Activated naive CD8-positive, alpha-beta T cell treated with anti-CD3 and anti-CD28 coated beads for 36 hours (primary cell): ENCODE measurements around the gene CHTOP. TPM values are rescaled to one million over a fixed set of nuclear protein-coding genes. Genes with fewer than 3 reads are reported as not detected.
"Not testable (repeated sequence)": the region's sequence is repeated elsewhere in the genome, so short reads cannot be mapped to it uniquely, and the experiment has no call there.

Experiments used
- DNase-seq: peaks from one replicate; pipeline ENCODE4 v3.0.0; 2021
- H3K27ac Mint-ChIP-seq: one replicate; pipeline ENCODE4 v1.8.0; 2022; ENCODE audit warnings: mild to moderate bottlenecking, moderate library complexity, mixed read lengths
- H3K27me3 Mint-ChIP-seq: one replicate; pipeline ENCODE4 v1.8.0; 2022; ENCODE audit warnings: mild to moderate bottlenecking, mixed read lengths
- H3K36me3 Mint-ChIP-seq: one replicate; pipeline ENCODE4 v1.8.0; 2021; ENCODE audit warnings: mild to moderate bottlenecking, mixed read lengths
- H3K4me1 Mint-ChIP-seq: one replicate; pipeline ENCODE4 v1.8.0; 2021; ENCODE audit warnings: mixed read lengths
- H3K4me3 Mint-ChIP-seq: one replicate; pipeline ENCODE4 v1.8.0; 2022; ENCODE audit warnings: mild to moderate bottlenecking, moderate library complexity, mixed read lengths
- H3K9me3 Mint-ChIP-seq: one replicate; pipeline ENCODE4 v1.8.0; 2022; ENCODE audit warnings: mixed read lengths
- total RNA-seq, 2 experiments: library from RNA; stranded (reverse); gene quantifications; one replicate each; pipeline ENCODE4 v1.2.3, GENCODE V29; 2021

The CHTOP gene
- total RNA-seq, 2 experiments from 2014 or later: 94.3 to 98.1 TPM

GRCh38 chr1:153655333-153655732 is 21.5 kb downstream of the CHTOP start:
- Mint-ChIP-seq H3K27me3 (no peaks in the 10 kb centered on the region), H3K4me3 (no peak overlapping the region), H3K27ac (no peak overlapping the region), H3K4me1 (peaks cover 13% of the 10 kb centered on the region), H3K36me3 (no peaks in the 10 kb centered on the region), H3K9me3 (no peaks in the 10 kb centered on the region)
- DNase-seq: no peak

GRCh38 chr1:153658400-153659174 is 24.7 kb downstream of the CHTOP start, which contains the start of gene SNAPIN:
Gene SNAPIN (plus strand): TSS chr1:153658703. CDS start chr1:153658744, 41 bp downstream.
- H3K27ac Mint-ChIP-seq: peak within 1 kb of the TSS; percentile 89
- peak; percentile 95 for DNase-seq
- H3K36me3 Mint-ChIP-seq: peaks cover 10% of the 10 kb centered on the region
- H3K27me3 Mint-ChIP-seq: no peaks in the 10 kb centered on the region
- peaks cover 18% of the 10 kb centered on the region for H3K4me1 Mint-ChIP-seq
- no peaks in the 10 kb centered on the region for H3K9me3 Mint-ChIP-seq
- peak within 1 kb of the TSS; percentile 98 for H3K4me3 Mint-ChIP-seq

DNA sequence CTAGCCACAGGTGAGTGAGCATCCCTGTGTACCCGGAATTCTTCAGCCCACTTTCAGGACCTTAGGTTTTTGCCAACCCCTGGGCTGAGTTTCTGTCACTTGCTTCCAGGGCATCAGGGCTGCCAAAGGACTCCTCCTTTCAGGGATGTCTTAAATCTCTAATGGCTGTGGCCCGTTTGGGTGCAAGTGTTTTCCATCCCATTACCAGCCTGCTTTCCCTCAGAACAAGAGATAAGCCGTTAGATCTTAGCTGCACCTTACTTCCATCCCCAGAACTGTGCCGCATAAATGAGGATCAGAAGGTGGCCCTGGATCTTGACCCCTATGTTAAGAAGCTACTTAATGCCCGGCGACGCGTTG is 25.3 kb downstream of the CHTOP start:
- H3K9me3 Mint-ChIP-seq: no peaks in the 10 kb centered on the region
- H3K27ac Mint-ChIP-seq: peak overlapping the region; percentile 89
- peaks cover 18% of the 10 kb centered on the region for H3K4me1 Mint-ChIP-seq
- no peaks in the 10 kb centered on the region for H3K27me3 Mint-ChIP-seq
- peaks cover 14% of the 10 kb centered on the region for H3K36me3 Mint-ChIP-seq
- peak overlapping the region; percentile 98 for H3K4me3 Mint-ChIP-seq
- DNase-seq: no peak

- DNase-seq: no peak
- Mint-ChIP-seq H3K4me1 (peaks cover 19% of the 10 kb centered on the region), H3K4me3 (peak overlapping the region; percentile 98), H3K27ac (peak overlapping the region; percentile 89), H3K9me3 (no peaks in the 10 kb centered on the region), H3K27me3 (no peaks in the 10 kb centered on the region), H3K36me3 (peaks cover 17% of the 10 kb centered on the region)
Measured at GRCh38 chr1:153659656-153660055, 25.8 kb downstream of the CHTOP start.

DNA sequence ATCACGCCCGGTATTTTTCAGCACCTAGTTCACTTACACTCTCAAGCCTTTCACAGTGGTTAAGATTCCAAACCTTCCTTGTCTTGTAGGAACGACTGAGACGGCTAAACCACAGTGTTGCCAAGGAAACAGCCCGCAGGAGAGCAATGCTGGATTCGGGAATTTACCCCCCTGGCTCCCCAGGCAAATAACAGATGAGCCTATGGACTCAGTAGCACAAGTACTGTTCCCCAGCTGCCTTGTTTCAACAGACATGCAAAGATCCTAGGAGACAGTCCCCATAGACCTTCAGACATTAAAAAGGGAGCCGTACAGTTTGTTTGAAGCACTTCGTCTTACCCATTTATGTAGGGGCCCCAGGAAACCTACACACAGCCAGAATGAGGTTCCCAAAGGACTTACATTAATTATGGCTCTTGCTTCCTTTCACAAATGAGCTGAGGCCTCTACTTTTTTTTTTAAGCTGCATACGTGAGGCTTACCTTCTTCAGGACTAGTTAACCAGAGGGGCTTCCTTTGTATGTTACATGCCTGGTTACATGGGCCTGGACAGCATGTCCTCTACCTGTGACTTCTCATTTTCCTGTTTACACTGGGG is 27.3 kb downstream of the CHTOP start:
- Mint-ChIP-seq H3K27ac (peak overlapping the region; percentile 66), H3K4me3 (no peak overlapping the region), H3K4me1 (peaks cover 21% of the 10 kb centered on the region), H3K9me3 (no peaks in the 10 kb centered on the region), H3K27me3 (no peaks in the 10 kb centered on the region), H3K36me3 (peaks cover 29% of the 10 kb centered on the region)
- DNase-seq: no peak

DNA sequence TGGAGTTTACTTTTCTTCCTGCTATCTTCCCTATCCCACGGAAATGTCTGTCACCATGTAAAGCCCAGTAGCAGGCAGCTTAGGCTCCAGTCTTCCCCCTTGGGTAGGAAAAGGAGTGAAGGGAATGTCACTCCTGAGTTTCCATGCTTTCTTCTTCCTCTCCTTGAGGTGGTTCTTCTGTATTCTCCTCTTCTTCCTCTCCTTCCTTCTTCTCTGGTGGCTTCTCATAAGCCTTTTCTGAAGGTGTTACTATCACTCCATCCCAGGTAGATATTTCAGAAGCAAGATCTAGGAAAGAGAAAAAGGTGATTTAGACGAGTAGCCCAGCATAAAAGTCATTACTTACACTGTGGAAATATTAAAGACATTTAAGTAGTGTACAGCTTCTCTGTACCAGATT is 28.4 kb downstream of the CHTOP start:
- Mint-ChIP-seq H3K27me3 (no peaks in the 10 kb centered on the region), H3K4me1 (peaks cover 29% of the 10 kb centered on the region), H3K27ac (no peak overlapping the region), H3K36me3 (peaks cover 38% of the 10 kb centered on the region), H3K4me3 (no peak overlapping the region), H3K9me3 (no peaks in the 10 kb centered on the region)
- DNase-seq: no peak

DNA sequence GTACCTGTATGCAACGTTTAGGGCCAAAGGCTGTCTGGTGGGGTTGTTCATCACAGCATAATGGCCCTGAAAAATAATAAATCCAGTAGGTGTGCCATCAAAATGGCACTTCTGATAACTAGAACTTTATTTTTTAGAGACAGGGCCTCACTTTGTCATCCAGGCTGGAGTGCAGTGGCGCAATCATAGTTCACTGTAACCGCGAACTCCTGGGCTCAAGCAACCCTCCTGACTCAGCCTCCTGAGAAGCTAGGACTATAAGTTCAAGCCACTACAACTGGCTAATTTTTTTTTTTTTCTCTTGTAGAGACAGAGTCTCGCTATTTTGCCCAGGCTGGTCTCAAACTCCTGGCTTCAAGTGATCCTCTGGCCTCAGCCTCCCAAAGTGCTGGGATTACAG is 29.3 kb downstream of the CHTOP start:
- no peak for DNase-seq
- H3K36me3 Mint-ChIP-seq: peaks cover 47% of the 10 kb centered on the region
- peaks cover 37% of the 10 kb centered on the region for H3K4me1 Mint-ChIP-seq
- no peak overlapping the region for H3K4me3 Mint-ChIP-seq
- H3K27me3 Mint-ChIP-seq: no peaks in the 10 kb centered on the region
- H3K9me3 Mint-ChIP-seq: no peaks in the 10 kb centered on the region
- no peak overlapping the region for H3K27ac Mint-ChIP-seq

GRCh38 chr1:153667439-153667838 is 33.6 kb downstream of the CHTOP start:
- DNase-seq: no peak
- H3K27ac Mint-ChIP-seq: peak overlapping the region; percentile 81

DNA sequence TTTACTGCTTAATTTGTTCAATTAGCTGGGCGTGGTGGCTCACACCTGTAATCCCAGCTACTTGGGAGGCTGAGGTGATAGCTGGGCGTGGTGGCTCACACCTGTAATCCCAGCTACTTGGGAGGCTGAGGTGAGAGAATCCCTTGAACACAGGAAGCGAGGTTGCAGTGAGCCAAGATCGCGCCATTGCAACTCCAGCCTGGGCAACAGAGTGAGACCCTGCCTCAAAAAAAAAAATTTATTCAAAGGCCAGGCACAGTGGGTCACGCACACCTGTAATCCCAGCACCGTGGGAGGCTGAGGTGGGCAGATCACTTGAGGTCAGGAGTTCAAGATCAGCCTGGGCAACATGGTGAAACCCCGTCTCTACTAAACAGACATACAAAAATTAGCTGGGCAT is 34.8 kb downstream of the CHTOP start:
- Mint-ChIP-seq H3K36me3 (peaks cover 59% of the 10 kb centered on the region), H3K27ac (peak overlapping the region; percentile 51), H3K4me1 (peaks cover 33% of the 10 kb centered on the region)
- not testable (repeated sequence) for H3K27me3 Mint-ChIP-seq, H3K4me3 Mint-ChIP-seq, DNase-seq, H3K9me3 Mint-ChIP-seq

More at GRCh38 chr1:153667439-153667838, 33.6 kb downstream of the CHTOP start:
- H3K27me3 Mint-ChIP-seq: no peaks in the 10 kb centered on the region
- peaks cover 33% of the 10 kb centered on the region for H3K4me1 Mint-ChIP-seq
- H3K4me3 Mint-ChIP-seq: no peak overlapping the region
- H3K9me3 Mint-ChIP-seq: peaks cover 2% of the 10 kb centered on the region
- H3K36me3 Mint-ChIP-seq: peaks cover 63% of the 10 kb centered on the region

DNA sequence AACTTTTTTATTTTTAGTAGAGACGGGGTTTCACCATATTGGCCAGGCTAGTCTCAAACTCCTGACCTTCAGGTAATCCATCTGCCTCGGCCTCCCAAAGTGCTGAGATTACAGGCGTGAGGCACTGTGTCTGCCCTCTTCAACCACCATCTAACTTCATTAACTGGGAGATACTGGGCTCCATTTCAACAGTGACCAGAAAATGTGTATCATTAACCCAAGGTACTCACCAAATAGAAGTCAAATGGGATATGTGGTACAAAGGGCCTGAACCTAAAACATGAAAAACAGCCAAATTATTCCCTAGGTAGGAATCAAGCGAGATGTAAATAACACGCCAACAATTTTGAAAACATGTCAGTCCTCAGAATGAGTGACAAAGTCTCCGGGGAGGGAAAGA is 35.7 kb downstream of the CHTOP start:
- H3K9me3 Mint-ChIP-seq: peaks cover 2% of the 10 kb centered on the region
- DNase-seq: no peak
- H3K27me3 Mint-ChIP-seq: no peaks in the 10 kb centered on the region
- H3K4me3 Mint-ChIP-seq: no peak overlapping the region
- H3K27ac Mint-ChIP-seq: no peak overlapping the region
- H3K36me3 Mint-ChIP-seq: peaks cover 53% of the 10 kb centered on the region
- H3K4me1 Mint-ChIP-seq: peaks cover 33% of the 10 kb centered on the region

- H3K4me1 Mint-ChIP-seq: peaks cover 29% of the 10 kb centered on the region
- H3K27me3 Mint-ChIP-seq: no peaks in the 10 kb centered on the region
- peaks cover 46% of the 10 kb centered on the region for H3K36me3 Mint-ChIP-seq
- peak; percentile 25 for DNase-seq
- peaks cover 2% of the 10 kb centered on the region for H3K9me3 Mint-ChIP-seq
- H3K27ac Mint-ChIP-seq: no peak overlapping the region
- H3K4me3 Mint-ChIP-seq: no peak overlapping the region
Measured at GRCh38 chr1:153670257-153670858, 36.5 kb downstream of the CHTOP start.

- DNase-seq: peak; percentile 95
- Mint-ChIP-seq H3K36me3 (peaks cover 42% of the 10 kb centered on the region), H3K27me3 (no peaks in the 10 kb centered on the region), H3K4me1 (peaks cover 29% of the 10 kb centered on the region), H3K4me3 (no peak within 1 kb of the TSS), H3K9me3 (peaks cover 2% of the 10 kb centered on the region), H3K27ac (peak within 1 kb of the TSS; percentile 83)
Measured at GRCh38 chr1:153670859-153671627, 37.2 kb downstream of the CHTOP start, which contains the start of gene ILF2. Gene ILF2 (minus strand): TSS chr1:153670993. CDS start chr1:153670922, 71 bp downstream.

DNA sequence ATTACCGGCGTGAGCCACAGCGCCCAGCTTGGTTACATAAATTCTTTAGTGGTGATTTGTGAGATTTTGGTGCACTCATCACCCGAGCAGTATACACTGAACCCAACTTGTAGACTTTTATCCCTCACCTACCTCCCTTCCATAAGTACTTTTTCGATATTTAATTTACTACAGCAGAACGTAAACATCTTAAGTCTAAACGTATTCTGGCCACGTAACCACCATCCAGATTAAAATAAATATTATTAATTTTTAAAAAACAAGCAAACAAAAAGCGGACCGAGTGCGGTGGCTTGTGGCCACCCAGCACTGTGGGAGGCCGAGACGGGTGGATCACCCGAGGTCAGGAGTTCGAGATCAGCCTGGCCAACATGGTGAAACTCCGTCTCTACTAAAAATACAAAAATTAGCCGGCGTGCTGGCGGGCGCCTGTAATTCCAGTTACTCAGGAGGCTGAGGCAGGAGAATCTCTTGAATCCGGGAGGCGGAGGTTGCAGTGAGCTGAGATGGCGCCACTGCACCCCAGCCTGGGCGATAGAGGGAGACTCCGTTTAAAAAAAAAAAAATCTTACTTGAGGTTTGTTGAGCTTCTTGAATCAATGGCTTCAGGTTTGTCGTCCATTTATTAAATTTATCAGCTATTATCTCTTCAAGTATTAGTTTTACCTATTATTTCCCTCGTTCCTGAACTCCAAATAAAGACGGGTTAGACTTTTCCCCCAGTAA is 37.9 kb downstream of the CHTOP start:
- not testable (repeated sequence) for H3K27me3 Mint-ChIP-seq

GRCh38 chr1:153673511-153673910 is 39.6 kb downstream of the CHTOP start:
- H3K4me1 Mint-ChIP-seq: peaks cover 20% of the 10 kb centered on the region
- no peak overlapping the region for H3K27ac Mint-ChIP-seq
- peaks cover 15% of the 10 kb centered on the region for H3K27me3 Mint-ChIP-seq
- peaks cover 19% of the 10 kb centered on the region for H3K36me3 Mint-ChIP-seq
- H3K9me3 Mint-ChIP-seq: no peaks in the 10 kb centered on the region
- DNase-seq: no peak
- H3K4me3 Mint-ChIP-seq: no peak overlapping the region

More for the DNA sequence above, 37.9 kb downstream of the CHTOP start:
- not testable (repeated sequence) for H3K9me3 Mint-ChIP-seq, H3K4me3 Mint-ChIP-seq
- H3K27ac Mint-ChIP-seq: peak overlapping the region; percentile 83
- peaks cover 36% of the 10 kb centered on the region for H3K36me3 Mint-ChIP-seq
- DNase-seq: peak; percentile 58
- peaks cover 26% of the 10 kb centered on the region for H3K4me1 Mint-ChIP-seq
